Measurements from ENCODE around the gene OXLD1. TPM values are rescaled to one million over a fixed set of nuclear protein-coding genes. Genes with fewer than 3 reads are reported as not detected.
A peak's percentile ranks its signal among the peaks of the same experiment; 100 is the strongest.

The OXLD1 gene
- total RNA-seq, 1 experiment from 2014 or later = 37.0 TPM

DNA sequence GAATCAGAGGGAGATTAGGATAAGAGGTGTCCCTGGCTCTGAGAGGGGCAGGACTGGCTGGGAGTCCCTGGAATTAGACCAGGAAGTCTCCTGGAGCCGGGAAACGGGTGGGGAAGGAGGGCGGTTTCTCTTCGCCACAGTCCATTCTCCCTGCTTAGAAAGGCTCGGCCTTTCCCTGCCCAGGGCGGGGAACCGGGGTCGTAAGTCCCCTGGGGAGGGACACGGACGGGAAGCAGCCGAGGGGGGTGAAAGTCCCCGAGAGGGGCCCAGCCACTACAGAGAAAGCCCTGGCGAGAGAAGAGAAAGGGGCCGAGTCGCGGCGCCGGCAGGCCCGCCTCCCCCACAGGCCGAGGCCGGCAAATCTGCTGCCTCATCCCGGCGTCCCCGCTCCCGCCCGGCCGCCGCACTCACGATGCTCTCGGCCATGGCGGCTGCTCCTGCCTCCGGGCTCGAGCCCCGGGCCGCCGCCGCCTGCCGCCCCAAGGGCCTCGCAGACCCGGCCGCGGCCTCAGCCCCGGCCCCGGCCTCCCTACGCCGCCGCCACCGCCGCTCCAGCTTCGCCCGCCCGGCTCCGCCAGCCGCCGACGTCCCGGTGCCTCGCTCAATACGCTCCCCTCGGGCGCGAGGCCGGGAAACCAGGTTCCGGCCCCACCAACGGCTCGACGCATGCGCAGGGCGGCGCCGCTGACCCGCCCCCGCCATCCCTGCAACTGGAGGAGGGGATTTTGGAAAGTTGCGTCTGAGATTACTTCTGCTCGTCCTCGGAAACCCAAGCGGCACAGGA lies 29.7 kb downstream of the OXLD1 start, which contains the start of the genes NPLOC4 and TSPAN10:
TSS of gene NPLOC4 (minus strand) at position 608 of the 784 bp plus-strand sequence. CDS start at position 426, 182 bp downstream.
TSS of gene TSPAN10 (plus strand) at position 692 of the 784 bp plus-strand sequence. CDS start 5,217 bp downstream, outside the sequence.
- no peaks in the 10 kb centered on the region for H3K9me3 ChIP-seq
- H3K36me3 Mint-ChIP-seq (ENCODE audit: insufficient read depth, unreplicated experiment) = peaks cover 37% of the 10 kb centered on the region
- H3K4me1 ChIP-seq = peaks cover 9% of the 10 kb centered on the region; the same call in 1 of the 2 replicates
- ChIA-PET POLR2A (interaction anchor here (0.6 to 1.0 kb wide), 2 partner anchors 414 to 970 kb away, joined by 3 to 4 read pairs; no protein-coding TSS in a partner anchor), CTCF (interaction anchor here (0.7 kb wide), 1 partner anchor 158 kb away, joined by 3 read pairs; no protein-coding TSS in a partner anchor)
- peak; percentile 86 to 93 for DNase-seq
- H3K9me3 Mint-ChIP-seq (ENCODE audit: unreplicated experiment) = no peaks in the 10 kb centered on the region
- H3K4me3 Mint-ChIP-seq (ENCODE audit: unreplicated experiment) = peak within 1 kb of the TSS; percentile 88
- H3K4me3 ChIP-seq (ENCODE audit: low read depth, low read length) = peak within 1 kb of the TSS; percentile 90
- no peaks in the 10 kb centered on the region for H3K36me3 ChIP-seq (ENCODE audit: control insufficient read depth, insufficient read depth, low read length)
- no peaks in the 10 kb centered on the region for H3K27me3 ChIP-seq (replicated peaks; ENCODE audit: control insufficient read depth, insufficient read depth, low read length)
- intact Hi-C loops (cut with micrococcal nuclease; ENCODE audit: unreplicated experiment) = no loop called here
- TF ChIP-seq, protein P1, sequence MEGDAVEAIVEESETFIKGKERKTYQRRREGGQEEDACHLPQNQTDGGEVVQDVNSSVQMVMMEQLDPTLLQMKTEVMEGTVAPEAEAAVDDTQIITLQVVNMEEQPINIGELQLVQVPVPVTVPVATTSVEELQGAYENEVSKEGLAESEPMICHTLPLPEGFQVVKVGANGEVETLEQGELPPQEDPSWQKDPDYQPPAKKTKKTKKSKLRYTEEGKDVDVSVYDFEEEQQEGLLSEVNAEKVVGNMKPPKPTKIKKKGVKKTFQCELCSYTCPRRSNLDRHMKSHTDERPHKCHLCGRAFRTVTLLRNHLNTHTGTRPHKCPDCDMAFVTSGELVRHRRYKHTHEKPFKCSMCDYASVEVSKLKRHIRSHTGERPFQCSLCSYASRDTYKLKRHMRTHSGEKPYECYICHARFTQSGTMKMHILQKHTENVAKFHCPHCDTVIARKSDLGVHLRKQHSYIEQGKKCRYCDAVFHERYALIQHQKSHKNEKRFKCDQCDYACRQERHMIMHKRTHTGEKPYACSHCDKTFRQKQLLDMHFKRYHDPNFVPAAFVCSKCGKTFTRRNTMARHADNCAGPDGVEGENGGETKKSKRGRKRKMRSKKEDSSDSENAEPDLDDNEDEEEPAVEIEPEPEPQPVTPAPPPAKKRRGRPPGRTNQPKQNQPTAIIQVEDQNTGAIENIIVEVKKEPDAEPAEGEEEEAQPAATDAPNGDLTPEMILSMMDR (IDR thresholded peaks at IDR 0.05; ENCODE audit: insufficient read depth in 1 of 2, low read depth in 1 of 2, low read length in 1 of 2, severe bottlenecking in 1 of 2, unreplicated experiment in 1 of 2) = no peak
- H3K27ac Mint-ChIP-seq (ENCODE audit: unreplicated experiment) = peak within 1 kb of the TSS; percentile 89
- BruUV-seq (replicated peaks) = no TSS peak
- no peaks in the 10 kb centered on the region for H3K27me3 Mint-ChIP-seq (ENCODE audit: insufficient read depth, unreplicated experiment)
- H3K4me1 Mint-ChIP-seq (ENCODE audit: low read depth, unreplicated experiment) = no peaks in the 10 kb centered on the region

DNA sequence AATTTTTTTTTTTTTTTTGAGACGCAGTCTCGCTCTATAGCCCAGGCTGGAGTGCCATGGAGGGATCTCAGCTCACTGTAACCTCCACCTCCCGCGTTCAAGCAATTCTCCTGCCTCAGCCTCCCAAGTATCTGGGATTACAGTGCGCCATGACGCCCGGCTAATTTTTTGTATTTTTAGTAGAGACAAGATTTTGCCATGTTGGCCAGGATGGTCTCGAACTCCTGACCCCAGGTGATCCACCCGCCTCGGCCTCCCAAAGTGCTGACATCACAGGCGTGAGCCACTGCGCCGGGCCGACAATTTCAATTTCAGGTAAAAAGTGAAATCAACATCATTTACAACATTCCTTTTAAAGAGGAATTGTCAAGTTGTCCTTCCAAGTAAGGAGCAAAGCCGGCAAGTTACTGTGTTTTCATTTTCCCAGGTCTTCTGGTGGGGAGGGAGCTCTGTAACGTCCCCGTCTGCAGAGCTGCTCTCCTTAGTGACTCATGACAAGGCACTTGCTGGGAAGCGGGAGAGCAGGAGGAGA lies 30.4 kb downstream of the OXLD1 start:
- Histone ChIP-seq H3K27me3 (replicated peaks; ENCODE audit: control insufficient read depth, insufficient read depth, low read length) (no peaks in the 10 kb centered on the region), H3K9me3 (no peaks in the 10 kb centered on the region), H3K4me1 (peaks cover 9% of the 10 kb centered on the region; the same call in 1 of the 2 replicates), H3K4me3 (ENCODE audit: low read depth, low read length) (peak overlapping the region; percentile 90), H3K36me3 (ENCODE audit: control insufficient read depth, insufficient read depth, low read length) (no peaks in the 10 kb centered on the region)
- BruUV-seq (replicated peaks) = no TSS peak
- ChIA-PET POLR2A (interaction anchor here (0.6 kb wide), 1 partner anchor 970 kb away, joined by 3 read pairs; no protein-coding TSS in a partner anchor), CTCF (interaction anchor here (0.7 kb wide), 1 partner anchor 159 kb away, joined by 3 read pairs; no protein-coding TSS in a partner anchor)
- Mint-ChIP-seq H3K4me3 (ENCODE audit: unreplicated experiment) (peak overlapping the region; percentile 88), H3K27ac (ENCODE audit: unreplicated experiment) (peak overlapping the region; percentile 89), H3K36me3 (ENCODE audit: insufficient read depth, unreplicated experiment) (peaks cover 41% of the 10 kb centered on the region), H3K4me1 (ENCODE audit: low read depth, unreplicated experiment) (no peaks in the 10 kb centered on the region), H3K9me3 (ENCODE audit: unreplicated experiment) (no peaks in the 10 kb centered on the region), H3K27me3 (ENCODE audit: insufficient read depth, unreplicated experiment) (no peaks in the 10 kb centered on the region)
- TF ChIP-seq, protein P1 (IDR thresholded peaks at IDR 0.05; ENCODE audit: insufficient read depth in 1 of 2, low read depth in 1 of 2, low read length in 1 of 2, severe bottlenecking in 1 of 2, unreplicated experiment in 1 of 2) = no peak
- intact Hi-C loops (cut with micrococcal nuclease; ENCODE audit: unreplicated experiment) = no loop called here
- peak in 1 of 2 experiments; percentile 8 for DNase-seq

DNA sequence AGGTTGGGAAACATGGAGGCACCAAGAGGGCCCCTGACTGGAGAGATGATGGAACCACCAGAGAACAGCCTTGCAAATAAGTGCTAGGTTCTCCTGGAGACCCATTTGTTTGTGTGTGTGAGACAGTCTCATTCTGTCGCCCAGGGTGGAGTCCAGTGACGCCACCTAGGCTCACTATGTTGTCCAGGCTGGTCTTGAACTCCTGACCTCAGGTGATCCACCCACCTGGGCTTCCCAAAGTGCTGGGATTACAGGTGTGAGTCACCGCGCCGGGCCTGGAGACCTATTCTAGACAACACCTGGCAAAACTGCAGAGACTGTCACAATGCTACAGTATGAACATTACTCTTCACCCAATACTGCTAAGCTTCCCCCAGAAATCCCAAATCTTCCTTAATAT lies 31.0 kb downstream of the OXLD1 start:
- Mint-ChIP-seq H3K4me1 (ENCODE audit: low read depth, unreplicated experiment) (no peaks in the 10 kb centered on the region), H3K9me3 (ENCODE audit: unreplicated experiment) (no peaks in the 10 kb centered on the region), H3K27ac (ENCODE audit: unreplicated experiment) (peak overlapping the region; percentile 89), H3K4me3 (ENCODE audit: unreplicated experiment) (peak overlapping the region; percentile 88), H3K36me3 (ENCODE audit: insufficient read depth, unreplicated experiment) (peaks cover 46% of the 10 kb centered on the region), H3K27me3 (ENCODE audit: insufficient read depth, unreplicated experiment) (no peaks in the 10 kb centered on the region)
- Histone ChIP-seq H3K27me3 (replicated peaks; ENCODE audit: control insufficient read depth, insufficient read depth, low read length) (no peaks in the 10 kb centered on the region), H3K9me3 (no peaks in the 10 kb centered on the region), H3K4me3 (ENCODE audit: low read depth, low read length) (peak overlapping the region; percentile 90), H3K4me1 (peaks cover 9% of the 10 kb centered on the region; the same call in 1 of the 2 replicates), H3K36me3 (ENCODE audit: control insufficient read depth, insufficient read depth, low read length) (no peaks in the 10 kb centered on the region)
- peak in 1 of 2 experiments; percentile 23 for DNase-seq
- TF ChIP-seq, protein P1 (IDR thresholded peaks at IDR 0.05; ENCODE audit: insufficient read depth in 1 of 2, low read depth in 1 of 2, low read length in 1 of 2, severe bottlenecking in 1 of 2, unreplicated experiment in 1 of 2) = no peak
- intact Hi-C loops (cut with micrococcal nuclease; ENCODE audit: unreplicated experiment) = no loop called here
- ChIA-PET POLR2A (no interaction called here), CTCF (no interaction called here)
- BruUV-seq (replicated peaks) = TSS peak; percentile 64
